PFSK-1 (cell line): ENCODE data around the gene RETREG1.

ENCODE experiments used
- FOXP2 ChIP-seq: optimal IDR thresholded peaks from 2 replicates; pipeline ENCODE3; 2011; ENCODE audit warnings: borderline replicate concordance, control low read depth, inconsistent platforms; ENCODE audit not compliant: insufficient read depth; ENCODE audit errors: extremely low read length, extremely low read depth
- POLR2AphosphoS5 ChIP-seq: IDR thresholded peaks from 2 replicates; pipeline ENCODE4 v1.6.1; 2012; ENCODE audit warnings: low read depth, mild to moderate bottlenecking, control low read depth, low read length, moderate library complexity
- SIN3A ChIP-seq: IDR thresholded peaks from 2 replicates; pipeline ENCODE4 v1.6.1; 2012; ENCODE audit warnings: mild to moderate bottlenecking, low read length, moderate library complexity, borderline replicate concordance; ENCODE audit not compliant: insufficient read depth
- TAF1 ChIP-seq: IDR thresholded peaks from 2 replicates; pipeline ENCODE4 v1.6.1; 2012; ENCODE audit warnings: low read length, control low read depth, borderline replicate concordance; ENCODE audit not compliant: insufficient read depth
- TF ChIP-seq, protein P1 (sequence below), 2 experiments: IDR thresholded peaks; 2 replicates each; pipeline versions ENCODE4 v1.6.1 to v1.8.0; 2011 to 2012; ENCODE audit warnings: low read depth in 2 of 2, low read length in 2 of 2, control low read depth in 1 of 2, inconsistent platforms in 1 of 2, mild to moderate bottlenecking in 1 of 2, moderate library complexity in 1 of 2; ENCODE audit not compliant: insufficient read depth in 1 of 2

The RETREG1 gene

GRCh38 chr5:16525651-16526050 is 91.1 kb downstream of the RETREG1 start:
- no peak for TF ChIP-seq FOXP2
- no peak for TF ChIP-seq SIN3A
- TF ChIP-seq, protein P1, sequence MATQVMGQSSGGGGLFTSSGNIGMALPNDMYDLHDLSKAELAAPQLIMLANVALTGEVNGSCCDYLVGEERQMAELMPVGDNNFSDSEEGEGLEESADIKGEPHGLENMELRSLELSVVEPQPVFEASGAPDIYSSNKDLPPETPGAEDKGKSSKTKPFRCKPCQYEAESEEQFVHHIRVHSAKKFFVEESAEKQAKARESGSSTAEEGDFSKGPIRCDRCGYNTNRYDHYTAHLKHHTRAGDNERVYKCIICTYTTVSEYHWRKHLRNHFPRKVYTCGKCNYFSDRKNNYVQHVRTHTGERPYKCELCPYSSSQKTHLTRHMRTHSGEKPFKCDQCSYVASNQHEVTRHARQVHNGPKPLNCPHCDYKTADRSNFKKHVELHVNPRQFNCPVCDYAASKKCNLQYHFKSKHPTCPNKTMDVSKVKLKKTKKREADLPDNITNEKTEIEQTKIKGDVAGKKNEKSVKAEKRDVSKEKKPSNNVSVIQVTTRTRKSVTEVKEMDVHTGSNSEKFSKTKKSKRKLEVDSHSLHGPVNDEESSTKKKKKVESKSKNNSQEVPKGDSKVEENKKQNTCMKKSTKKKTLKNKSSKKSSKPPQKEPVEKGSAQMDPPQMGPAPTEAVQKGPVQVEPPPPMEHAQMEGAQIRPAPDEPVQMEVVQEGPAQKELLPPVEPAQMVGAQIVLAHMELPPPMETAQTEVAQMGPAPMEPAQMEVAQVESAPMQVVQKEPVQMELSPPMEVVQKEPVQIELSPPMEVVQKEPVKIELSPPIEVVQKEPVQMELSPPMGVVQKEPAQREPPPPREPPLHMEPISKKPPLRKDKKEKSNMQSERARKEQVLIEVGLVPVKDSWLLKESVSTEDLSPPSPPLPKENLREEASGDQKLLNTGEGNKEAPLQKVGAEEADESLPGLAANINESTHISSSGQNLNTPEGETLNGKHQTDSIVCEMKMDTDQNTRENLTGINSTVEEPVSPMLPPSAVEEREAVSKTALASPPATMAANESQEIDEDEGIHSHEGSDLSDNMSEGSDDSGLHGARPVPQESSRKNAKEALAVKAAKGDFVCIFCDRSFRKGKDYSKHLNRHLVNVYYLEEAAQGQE (IDR thresholded peaks at IDR 0.05; ENCODE audit: insufficient read depth in 1 of 2, low read depth in 2 of 2, low read length in 2 of 2) = no peak

GRCh38 chr5:16524286-16524685 is 92.5 kb downstream of the RETREG1 start:
- TF ChIP-seq SIN3A (no peak), POLR2AphosphoS5 (no peak), FOXP2 (no peak), TAF1 (no peak)
- TF ChIP-seq, protein P1 (IDR thresholded peaks at IDR 0.05; ENCODE audit: insufficient read depth in 1 of 2, low read depth in 2 of 2, low read length in 2 of 2) = no peak

DNA sequence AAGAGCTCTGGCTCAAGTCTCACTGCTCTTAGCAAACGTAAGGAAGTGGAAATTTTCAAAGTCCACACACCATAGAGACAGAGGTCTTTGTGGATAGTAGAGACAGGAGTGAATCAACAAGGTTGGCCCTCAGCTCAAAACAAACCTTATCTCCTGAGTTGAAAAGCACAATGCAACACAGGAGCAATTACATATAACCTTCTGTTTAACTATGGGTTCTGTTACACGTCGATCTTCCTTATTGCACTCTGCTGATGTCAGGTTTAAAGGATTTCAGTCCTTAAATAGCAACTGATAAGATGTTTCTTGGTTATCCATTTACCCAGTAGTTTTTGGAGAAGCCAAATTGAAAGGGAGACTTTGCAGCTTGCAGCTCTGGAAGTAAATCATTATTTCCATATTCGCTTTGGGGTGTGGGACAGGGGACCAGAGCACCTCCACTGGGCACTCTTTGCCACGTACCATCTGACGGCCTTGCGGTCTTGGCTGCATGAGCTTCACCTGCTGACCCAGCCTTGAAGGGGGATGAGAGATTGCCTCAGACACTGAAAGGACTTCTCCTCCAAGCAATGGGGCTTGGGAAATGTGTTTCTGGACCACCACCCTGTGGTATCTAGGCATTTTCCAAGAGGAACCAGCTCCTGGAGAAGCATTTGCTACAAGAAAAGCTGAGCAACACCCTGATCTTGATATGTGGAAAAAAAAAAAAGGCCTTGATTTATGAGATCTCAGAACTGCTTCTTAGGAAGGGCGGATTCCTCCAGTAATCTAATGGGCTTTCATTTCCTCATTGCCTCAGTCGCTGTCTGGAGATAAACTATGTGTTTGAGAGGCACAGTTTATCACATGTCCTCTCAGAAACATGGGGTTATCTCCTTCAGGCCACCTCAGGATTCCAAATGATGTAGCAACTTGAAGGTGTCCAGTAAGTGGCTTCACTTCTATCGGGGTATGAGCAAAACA is 95.0 kb downstream of the RETREG1 start:
- TF ChIP-seq POLR2AphosphoS5 (no peak), SIN3A (no peak), TAF1 (no peak), FOXP2 (no peak)
- TF ChIP-seq, protein P1 (IDR thresholded peaks at IDR 0.05; ENCODE audit: insufficient read depth in 1 of 2, low read depth in 2 of 2, low read length in 2 of 2) = no peak

DNA sequence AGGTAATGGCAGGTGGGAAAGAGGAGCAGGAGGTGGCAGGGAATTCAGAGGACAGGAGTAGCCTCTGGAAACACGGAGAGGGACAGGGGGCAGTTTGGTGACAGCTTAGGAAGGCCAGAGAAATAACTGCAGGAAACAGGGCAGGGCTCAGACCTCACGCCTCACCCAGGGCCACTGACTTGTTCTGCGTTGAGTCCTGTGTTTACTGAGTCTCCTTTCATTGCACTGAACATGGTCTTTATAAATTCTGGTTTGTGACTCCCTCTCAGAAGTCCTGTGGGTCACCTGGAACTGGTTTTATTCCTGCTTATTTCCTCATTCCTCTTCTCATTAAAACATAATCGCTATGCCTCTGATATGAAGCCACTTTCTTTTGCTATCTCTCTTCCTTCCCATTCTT is 96.0 kb downstream of the RETREG1 start:
- TF ChIP-seq SIN3A = no peak
- TF ChIP-seq POLR2AphosphoS5 = no peak
- TF ChIP-seq TAF1 = no peak
- TF ChIP-seq, protein P1 (IDR thresholded peaks at IDR 0.05; ENCODE audit: insufficient read depth in 1 of 2, low read depth in 2 of 2, low read length in 2 of 2) = no peak
- TF ChIP-seq FOXP2 = no peak

- TF ChIP-seq TAF1 (no peak), POLR2AphosphoS5 (no peak), SIN3A (no peak), FOXP2 (no peak)
- TF ChIP-seq, protein P1 (IDR thresholded peaks at IDR 0.05; ENCODE audit: insufficient read depth in 1 of 2, low read depth in 2 of 2, low read length in 2 of 2) = no peak
Measured at GRCh38 chr5:16519435-16519834, 97.4 kb downstream of the RETREG1 start.
